ENCODE data around the gene C2orf92. TPM values are rescaled to one million over a fixed set of nuclear protein-coding genes. Genes with fewer than 3 reads are reported as not detected.
"Not testable (repeated sequence)": the region's sequence is repeated elsewhere in the genome, so short reads cannot be mapped to it uniquely, and the experiment has no call there.

The C2orf92 gene
- total RNA-seq, 3 donors from 2014 or later = 3.3 to 4.4 (median 4.0) TPM

- DNase-seq = no peak
- Mint-ChIP-seq H3K36me3 (ENCODE audit: insufficient read depth) (no peaks in the 10 kb centered on the region), H3K9me3 (no peaks in the 10 kb centered on the region), H3K4me3 (no peak overlapping the region), H3K4me1 (ENCODE audit: low read depth) (peaks cover 39% of the 10 kb centered on the region), H3K27me3 (ENCODE audit: low read depth) (no peaks in the 10 kb centered on the region)
- no peak for ATAC-seq
Observed at GRCh38 chr2:97708608-97709007, 39.1 kb downstream of the C2orf92 start.

GRCh38 chr2:97711394-97711711 lies 41.8 kb downstream of the C2orf92 start:
- H3K27me3 Mint-ChIP-seq (ENCODE audit: low read depth) = no peaks in the 10 kb centered on the region
- peak overlapping the region; percentile 98 for H3K4me3 Mint-ChIP-seq
- peaks cover 9% of the 10 kb centered on the region for H3K36me3 Mint-ChIP-seq (ENCODE audit: insufficient read depth)
- no peak for DNase-seq
- ATAC-seq = no peak
- peaks cover 62% of the 10 kb centered on the region for H3K4me1 Mint-ChIP-seq (ENCODE audit: low read depth)
- no peaks in the 10 kb centered on the region for H3K9me3 Mint-ChIP-seq

- H3K9me3 Mint-ChIP-seq; ATAC-seq; DNase-seq; H3K27me3 Mint-ChIP-seq (ENCODE audit: low read depth): not testable (repeated sequence)
- peaks cover 10% of the 10 kb centered on the region for H3K36me3 Mint-ChIP-seq (ENCODE audit: insufficient read depth)
- H3K4me3 Mint-ChIP-seq = peak overlapping the region; percentile 98
- H3K4me1 Mint-ChIP-seq (ENCODE audit: low read depth) = peaks cover 69% of the 10 kb centered on the region
Observed at GRCh38 chr2:97712175-97712574, 42.7 kb downstream of the C2orf92 start.

GRCh38 chr2:97712693-97713295 lies 43.3 kb downstream of the C2orf92 start:
- peak overlapping the region; percentile 98 for H3K4me3 Mint-ChIP-seq
- peaks cover 75% of the 10 kb centered on the region for H3K4me1 Mint-ChIP-seq (ENCODE audit: low read depth)
- ATAC-seq (peak; percentile 32 to 39), DNase-seq (peak; percentile 59)
- H3K36me3 Mint-ChIP-seq (ENCODE audit: insufficient read depth) = peaks cover 10% of the 10 kb centered on the region
- no peaks in the 10 kb centered on the region for H3K9me3 Mint-ChIP-seq
- no peaks in the 10 kb centered on the region for H3K27me3 Mint-ChIP-seq (ENCODE audit: low read depth)

GRCh38 chr2:97713296-97714083 lies 44.0 kb downstream of the C2orf92 start, which contains the start of gene ZAP70:
TSS of gene ZAP70 (plus strand) at chr2:97713576. CDS start at chr2:97724037, 10,461 bp downstream.
- Mint-ChIP-seq H3K36me3 (ENCODE audit: insufficient read depth) (peaks cover 10% of the 10 kb centered on the region), H3K4me1 (ENCODE audit: low read depth) (peaks cover 82% of the 10 kb centered on the region), H3K27me3 (ENCODE audit: low read depth) (no peaks in the 10 kb centered on the region), H3K4me3 (peak within 1 kb of the TSS; percentile 98), H3K9me3 (no peaks in the 10 kb centered on the region)
- DNase-seq = peak; percentile 54
- ATAC-seq = peak; percentile 60 to 64

GRCh38 chr2:97714084-97714949 lies 44.8 kb downstream of the C2orf92 start:
- peaks cover 16% of the 10 kb centered on the region for H3K36me3 Mint-ChIP-seq (ENCODE audit: insufficient read depth)
- peak; percentile 17 to 21 for ATAC-seq
- H3K4me3 Mint-ChIP-seq = peak overlapping the region; percentile 98

GRCh38 chr2:97714950-97715652 lies 45.6 kb downstream of the C2orf92 start:
- ATAC-seq (no peak), DNase-seq (no peak)
- Mint-ChIP-seq H3K4me1 (ENCODE audit: low read depth) (peaks cover 94% of the 10 kb centered on the region), H3K27me3 (ENCODE audit: low read depth) (no peaks in the 10 kb centered on the region), H3K9me3 (no peaks in the 10 kb centered on the region), H3K36me3 (ENCODE audit: insufficient read depth) (peaks cover 21% of the 10 kb centered on the region), H3K4me3 (peak overlapping the region; percentile 98)

More at GRCh38 chr2:97714084-97714949, 44.8 kb downstream of the C2orf92 start:
- no peaks in the 10 kb centered on the region for H3K9me3 Mint-ChIP-seq
- peaks cover 90% of the 10 kb centered on the region for H3K4me1 Mint-ChIP-seq (ENCODE audit: low read depth)
- no peaks in the 10 kb centered on the region for H3K27me3 Mint-ChIP-seq (ENCODE audit: low read depth)
- DNase-seq = no peak

- peak overlapping the region; percentile 98 for H3K4me3 Mint-ChIP-seq
- DNase-seq = no peak
- ATAC-seq = no peak
- H3K27me3 Mint-ChIP-seq (ENCODE audit: low read depth) = no peaks in the 10 kb centered on the region
- H3K36me3 Mint-ChIP-seq (ENCODE audit: insufficient read depth) = peaks cover 29% of the 10 kb centered on the region
- H3K4me1 Mint-ChIP-seq (ENCODE audit: low read depth) = peaks cover 93% of the 10 kb centered on the region
- H3K9me3 Mint-ChIP-seq = no peaks in the 10 kb centered on the region
Observed at GRCh38 chr2:97715951-97716694, 46.6 kb downstream of the C2orf92 start.

- Mint-ChIP-seq H3K36me3 (ENCODE audit: insufficient read depth) (peaks cover 29% of the 10 kb centered on the region), H3K4me3 (peak overlapping the region; percentile 98), H3K9me3 (no peaks in the 10 kb centered on the region), H3K27me3 (ENCODE audit: low read depth) (no peaks in the 10 kb centered on the region), H3K4me1 (ENCODE audit: low read depth) (peaks cover 87% of the 10 kb centered on the region)
- no peak for ATAC-seq
- DNase-seq = no peak
Observed at GRCh38 chr2:97716695-97717612, 47.4 kb downstream of the C2orf92 start.

- H3K9me3 Mint-ChIP-seq = no peaks in the 10 kb centered on the region
- ATAC-seq = no peak
- H3K4me1 Mint-ChIP-seq (ENCODE audit: low read depth) = peaks cover 87% of the 10 kb centered on the region
- H3K27me3 Mint-ChIP-seq (ENCODE audit: low read depth) = no peaks in the 10 kb centered on the region
- DNase-seq = no peak
- H3K4me3 Mint-ChIP-seq = peak overlapping the region; percentile 98
- H3K36me3 Mint-ChIP-seq (ENCODE audit: insufficient read depth) = peaks cover 31% of the 10 kb centered on the region
Observed at GRCh38 chr2:97717613-97717995, 48.1 kb downstream of the C2orf92 start.

- ATAC-seq (peak; percentile 64 to 72), DNase-seq (peak; percentile 60)
- Mint-ChIP-seq H3K4me3 (peak overlapping the region; percentile 98), H3K9me3 (no peaks in the 10 kb centered on the region), H3K4me1 (ENCODE audit: low read depth) (peaks cover 85% of the 10 kb centered on the region), H3K36me3 (ENCODE audit: insufficient read depth) (peaks cover 33% of the 10 kb centered on the region), H3K27me3 (ENCODE audit: low read depth) (no peaks in the 10 kb centered on the region)
Observed at GRCh38 chr2:97718051-97718882, 48.8 kb downstream of the C2orf92 start.

GRCh38 chr2:97718942-97719341 lies 49.4 kb downstream of the C2orf92 start:
- peak in 1 of 2 donors; percentile 3 for ATAC-seq
- no peak for DNase-seq
- Mint-ChIP-seq H3K4me3 (peak overlapping the region; percentile 98), H3K4me1 (ENCODE audit: low read depth) (peaks cover 83% of the 10 kb centered on the region), H3K27me3 (ENCODE audit: low read depth) (no peaks in the 10 kb centered on the region), H3K36me3 (ENCODE audit: insufficient read depth) (peaks cover 37% of the 10 kb centered on the region), H3K9me3 (no peaks in the 10 kb centered on the region)
